ENCODE measurements around the gene KIAA0513.

DNA sequence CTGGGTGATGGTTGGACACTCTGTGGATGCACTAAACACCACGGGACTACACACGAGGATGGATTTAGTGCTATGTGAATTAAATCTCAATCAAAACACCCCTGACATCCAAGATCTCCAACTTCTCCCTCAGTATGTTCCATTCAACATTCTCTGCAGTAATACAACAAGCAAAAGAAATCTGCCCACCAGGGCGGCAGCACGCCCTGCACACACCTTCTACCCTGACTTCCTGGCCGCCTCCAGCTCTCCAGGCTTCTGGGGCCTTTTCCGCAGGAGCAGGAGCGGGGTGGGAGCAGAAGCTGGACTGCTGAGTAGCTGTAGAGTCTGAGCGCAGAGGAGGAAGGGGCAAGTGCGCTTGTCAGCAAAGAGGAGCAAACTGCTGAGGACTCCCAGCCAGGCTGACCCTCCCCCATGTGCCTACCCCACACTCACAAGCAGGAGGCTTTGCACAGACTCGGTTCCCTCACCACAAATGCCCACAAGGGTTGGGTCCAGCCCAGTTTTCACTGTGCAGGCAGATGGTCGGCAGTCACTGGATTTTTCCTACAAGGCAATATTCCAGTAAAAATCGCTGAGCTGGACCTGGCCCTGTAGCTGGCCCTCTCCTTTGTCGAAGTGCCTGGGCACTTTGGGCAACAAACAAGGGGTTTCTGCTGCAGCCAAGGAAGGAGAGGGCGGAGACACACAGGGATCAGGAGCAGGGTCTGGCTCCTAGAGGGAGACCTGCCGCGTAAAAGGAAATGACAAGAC is 39.1 kb upstream of the KIAA0513 start:
- TF ChIP-seq, protein P1, sequence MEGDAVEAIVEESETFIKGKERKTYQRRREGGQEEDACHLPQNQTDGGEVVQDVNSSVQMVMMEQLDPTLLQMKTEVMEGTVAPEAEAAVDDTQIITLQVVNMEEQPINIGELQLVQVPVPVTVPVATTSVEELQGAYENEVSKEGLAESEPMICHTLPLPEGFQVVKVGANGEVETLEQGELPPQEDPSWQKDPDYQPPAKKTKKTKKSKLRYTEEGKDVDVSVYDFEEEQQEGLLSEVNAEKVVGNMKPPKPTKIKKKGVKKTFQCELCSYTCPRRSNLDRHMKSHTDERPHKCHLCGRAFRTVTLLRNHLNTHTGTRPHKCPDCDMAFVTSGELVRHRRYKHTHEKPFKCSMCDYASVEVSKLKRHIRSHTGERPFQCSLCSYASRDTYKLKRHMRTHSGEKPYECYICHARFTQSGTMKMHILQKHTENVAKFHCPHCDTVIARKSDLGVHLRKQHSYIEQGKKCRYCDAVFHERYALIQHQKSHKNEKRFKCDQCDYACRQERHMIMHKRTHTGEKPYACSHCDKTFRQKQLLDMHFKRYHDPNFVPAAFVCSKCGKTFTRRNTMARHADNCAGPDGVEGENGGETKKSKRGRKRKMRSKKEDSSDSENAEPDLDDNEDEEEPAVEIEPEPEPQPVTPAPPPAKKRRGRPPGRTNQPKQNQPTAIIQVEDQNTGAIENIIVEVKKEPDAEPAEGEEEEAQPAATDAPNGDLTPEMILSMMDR (IDR thresholded peaks at IDR 0.05; ENCODE audit: low read length), result peak; percentile 15; the same call in 1 of the 2 replicates
- no peak for TF ChIP-seq EZH2 (IDR thresholded peaks at IDR 0.05; ENCODE audit: borderline replicate concordance, low read length)

All from OCI-LY1 (cell line).